Gastroesophageal sphincter (tissue), 4 donors: ENCODE data around the gene MAP3K15. TPM values are rescaled to one million over a fixed set of nuclear protein-coding genes. Genes with fewer than 3 reads are reported as not detected.

Source experiments
- ATAC-seq: fragments of 150-250 bp; one replicate; pipeline ENCODE4 v1.9.1; 2016; ENCODE audit warnings: mild to moderate bottlenecking, moderate library complexity
- H3K27ac ChIP-seq, 4 donors: fragments of 200-600 bp; sonication (generic) in 3 of 4; 1 replicate in 3 of 4; 2 replicates in 1 of 4; pipeline ENCODE4 v1.5.1; 2016 to 2019
- H3K27me3 ChIP-seq: fragments of 200-600 bp; sonication (generic); one replicate; pipeline ENCODE4 v1.5.1; 2019
- H3K36me3 ChIP-seq, 2 donors: fragments of 200-600 bp; sonication (generic); one replicate each; pipeline ENCODE4 v1.5.1; 2019; ENCODE audit warnings: control low read depth in 1 of 2
- H3K4me1 ChIP-seq, 3 donors: fragments of 200-600 bp; sonication (generic); 1 replicate in 2 of 3; 2 replicates in 1 of 3; pipeline ENCODE4 v1.5.1; 2016 to 2019; ENCODE audit warnings: control low read depth in 2 of 3
- H3K4me3 ChIP-seq, 2 donors: fragments of 200-600 bp; sonication (generic); one replicate each; pipeline ENCODE4 v1.5.1; 2019; ENCODE audit warnings: mild to moderate bottlenecking in 1 of 2, moderate library complexity in 1 of 2
- H3K9me3 ChIP-seq, 3 donors: fragments of 200-600 bp; sonication (generic); one replicate each; pipeline ENCODE4 v1.5.1; 2017 to 2019; ENCODE audit warnings: control low read depth in 2 of 3
- CTCF ChIP-seq, 4 experiments: fragments of 200-600 bp in 2 of 4; fragments of 450-650 bp in 2 of 4; sonication (generic) in 1 of 4; IDR thresholded peaks; one replicate each; pipeline ENCODE4 v1.5.1; 2017 to 2019; ENCODE audit warnings: antibody characterized with exemption in 4 of 4, mild to moderate bottlenecking in 2 of 4, moderate library complexity in 2 of 4
- EP300 ChIP-seq: sonication (generic); formaldehyde crosslinking; IDR thresholded peaks from one replicate; pipeline ENCODE4 v1.6.1; 2017; ENCODE audit warnings: antibody characterized with exemption, mild to moderate bottlenecking
- POLR2A ChIP-seq, 2 donors: fragments of 450-650 bp; IDR thresholded peaks; one replicate each; pipeline ENCODE4 v1.6.1; 2017; ENCODE audit warnings: antibody characterized with exemption in 2 of 2, mild to moderate bottlenecking in 2 of 2, moderate library complexity in 1 of 2
- POLR2AphosphoS5 ChIP-seq: sonication (generic); formaldehyde crosslinking; IDR thresholded peaks from one replicate; pipeline ENCODE4 v1.6.1; 2017; ENCODE audit warnings: antibody characterized with exemption
- WGBS, 2 donors: methylation state at CpG; one replicate each; pipeline ENCODE4 v1.1.5; 2018; ENCODE audit warnings: low coverage in 1 of 2; 5-methylcytosine and 5-hydroxymethylcytosine counted together
- total RNA-seq, 4 donors: library from RNA; depleted of rRNA; stranded (reverse); fragments of >200 nt; gene quantifications; one replicate each; pipeline ENCODE4 v1.1.0, GENCODE V29; 2016

The MAP3K15 gene
- total RNA-seq, 4 donors from 2014 or later: 0.13 TPM; not detected in 3

DNA sequence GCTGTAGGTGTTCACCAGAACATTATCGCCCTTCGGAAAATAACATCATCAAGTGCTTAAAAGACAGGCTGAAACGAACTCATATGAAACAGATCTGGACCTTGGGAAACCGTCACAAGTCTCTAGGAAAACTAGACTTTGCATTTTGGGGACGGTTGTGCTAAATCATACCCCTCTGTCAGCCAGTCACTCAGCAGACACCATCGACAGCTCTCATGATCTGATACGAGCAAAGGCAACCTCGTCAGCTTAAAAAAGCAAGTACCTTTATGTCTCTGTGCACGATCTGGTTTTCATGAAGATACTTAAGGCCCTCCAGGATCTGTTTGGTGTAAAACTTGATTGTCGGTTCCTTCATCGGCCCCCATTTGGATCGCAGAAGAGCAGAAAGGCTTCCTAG lies 123.2 kb downstream of the MAP3K15 start:
- H3K4me3 ChIP-seq: no peak overlapping the region
- no peaks in the 10 kb centered on the region for H3K36me3 ChIP-seq
- 69 to 80% methylated on average over 2 to 9 of the region's 12 CpGs for WGBS, 2 donors
- no peak for ATAC-seq
- H3K27ac ChIP-seq: no peak overlapping the region
- no peak for TF ChIP-seq CTCF (IDR thresholded peaks at IDR 0.05)
- TF ChIP-seq POLR2AphosphoS5: no peak
- TF ChIP-seq POLR2A (IDR thresholded peaks at IDR 0.05): no peak
- TF ChIP-seq EP300: no peak
- H3K27me3 ChIP-seq: no peaks in the 10 kb centered on the region
- no peaks in the 10 kb centered on the region for H3K4me1 ChIP-seq
- H3K9me3 ChIP-seq: no peaks in the 10 kb centered on the region

GRCh38 chrX:19389227-19389845 lies 126.0 kb downstream of the MAP3K15 start:
- no peaks in the 10 kb centered on the region for H3K27me3 ChIP-seq
- TF ChIP-seq POLR2AphosphoS5: no peak
- TF ChIP-seq EP300: no peak
- no peak for TF ChIP-seq POLR2A (IDR thresholded peaks at IDR 0.05)
- TF ChIP-seq CTCF (IDR thresholded peaks at IDR 0.05): no peak
- no peak overlapping the region for H3K4me3 ChIP-seq
- WGBS, 2 donors: 23 to 37% methylated on average over 3 to 4 of the region's 4 CpGs
- H3K36me3 ChIP-seq: no peaks in the 10 kb centered on the region
- H3K9me3 ChIP-seq: no peaks in the 10 kb centered on the region
- no peak overlapping the region for H3K27ac ChIP-seq
- no peak for ATAC-seq
- no peaks in the 10 kb centered on the region for H3K4me1 ChIP-seq

- Histone ChIP-seq H3K27ac (no peak overlapping the region), H3K27me3 (no peaks in the 10 kb centered on the region), H3K36me3 (no peaks in the 10 kb centered on the region), H3K4me1 (no peaks in the 10 kb centered on the region), H3K9me3 (no peaks in the 10 kb centered on the region), H3K4me3 (no peak overlapping the region)
- ATAC-seq: no peak
- WGBS, 2 donors: 75 to 80% methylated on average over 3 to 7 of the region's 8 CpGs
- TF ChIP-seq EP300 (no peak), POLR2A (IDR thresholded peaks at IDR 0.05) (no peak), POLR2AphosphoS5 (no peak), CTCF (IDR thresholded peaks at IDR 0.05) (no peak)
Observed at GRCh38 chrX:19388741-19389140, 126.6 kb downstream of the MAP3K15 start.

DNA sequence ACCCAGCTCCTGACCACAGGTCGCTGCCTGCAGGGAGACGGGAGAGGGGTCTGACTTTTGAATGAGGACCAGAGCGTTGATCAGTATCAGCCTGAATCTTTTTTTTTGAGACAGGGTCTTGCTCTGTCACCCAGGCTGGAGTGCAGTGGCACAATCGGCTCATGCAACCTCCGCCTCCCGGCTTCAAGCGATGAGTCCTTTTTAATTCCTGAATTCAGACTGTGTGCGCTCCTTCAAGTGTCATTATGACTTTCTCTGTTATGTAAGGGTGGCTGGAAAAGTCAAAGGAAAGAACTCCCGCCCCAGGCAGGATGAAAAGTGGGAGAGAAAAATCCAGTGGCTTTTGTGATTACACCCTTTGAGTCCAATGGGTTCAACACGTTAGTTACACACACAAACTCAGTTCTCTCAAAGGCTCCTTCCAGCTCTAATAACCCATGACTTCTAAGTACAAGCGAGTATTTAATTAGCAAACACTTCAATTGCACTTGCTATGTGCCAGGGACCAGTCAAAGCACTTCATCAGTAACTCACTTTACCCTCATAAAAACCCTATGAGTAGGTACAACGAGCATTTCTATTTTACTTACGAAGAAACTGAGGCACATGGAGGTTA lies 127.1 kb downstream of the MAP3K15 start:
- WGBS, 2 donors: 73% methylated on average over 5 of the region's 13 CpGs

More for the DNA sequence above, 127.1 kb downstream of the MAP3K15 start:
- Histone ChIP-seq H3K27ac (no peak overlapping the region), H3K4me1 (no peaks in the 10 kb centered on the region), H3K9me3 (no peaks in the 10 kb centered on the region), H3K36me3 (no peaks in the 10 kb centered on the region), H3K4me3 (no peak overlapping the region), H3K27me3 (no peaks in the 10 kb centered on the region)
- TF ChIP-seq EP300: no peak
- no peak for TF ChIP-seq CTCF (IDR thresholded peaks at IDR 0.05)
- TF ChIP-seq POLR2AphosphoS5: no peak
- no peak for TF ChIP-seq POLR2A (IDR thresholded peaks at IDR 0.05)
- ATAC-seq: no peak
